K562 (cell line): ENCODE measurements around the gene LSM14B. TPM values are rescaled to one million over a fixed set of nuclear protein-coding genes. Genes with fewer than 3 reads are reported as not detected.

ENCODE experiments used
- BCL6 ChIP-seq: fragments of 250-450 bp; sonication (Bioruptor Pico); IDR thresholded peaks from 2 replicates; pipeline ENCODE4 v1.4.0; 2020
- FIP1L1 ChIP-seq: fragments of 200-400 bp; formaldehyde crosslinking; IDR thresholded peaks from 2 replicates; pipeline ENCODE4 v1.6.1; 2018; ENCODE audit warnings: mild to moderate bottlenecking, low read depth, low read length; ENCODE audit not compliant: poor library complexity, severe bottlenecking
- FOXA3 ChIP-seq, 2 experiments: fragments of 450-650 bp in 1 of 2; sonication (generic) in 1 of 2; formaldehyde crosslinking; IDR thresholded peaks in 1 of 2; conservative IDR thresholded peaks in 1 of 2; 2 replicates each; pipeline versions ENCODE4 v1.4.0 to v1.8.0; 2020 to 2022; ENCODE audit warnings: mild to moderate bottlenecking in 2 of 2, missing genetic modification reagents in 1 of 2
- KHSRP ChIP-seq: fragments of 450-650 bp; IDR thresholded peaks from 2 replicates; pipeline ENCODE4 v1.6.1; 2017
- PHF20 ChIP-seq: fragments of 450-650 bp; IDR thresholded peaks from 2 replicates; pipeline ENCODE4 v1.6.1; 2018; ENCODE audit not compliant: partially characterized antibody
- PTBP1 ChIP-seq: fragments of 200-400 bp; formaldehyde crosslinking; IDR thresholded peaks from 2 replicates; pipeline ENCODE4 v1.6.1; 2017; ENCODE audit warnings: low read depth, low read length
- SIN3A ChIP-seq, 2 experiments: fragments of 150-350 bp in 1 of 2; IDR thresholded peaks; 2 replicates each; pipeline ENCODE4 v1.6.1; 2011 to 2016; ENCODE audit warnings: borderline replicate concordance in 2 of 2, low read depth in 2 of 2, low read length in 2 of 2, mild to moderate bottlenecking in 2 of 2, moderate library complexity in 2 of 2; ENCODE audit not compliant: control insufficient read depth in 1 of 2
- SIRT6 ChIP-seq: IDR thresholded peaks from one replicate; pipeline ENCODE4 v1.6.1; 2012; ENCODE audit warnings: low read depth, mild to moderate bottlenecking, control low read depth, inconsistent platforms, low read length, moderate library complexity
- SMAD4 ChIP-seq: fragments of 250-450 bp; sonication (Bioruptor Pico); conservative IDR thresholded peaks from 2 replicates; pipeline ENCODE4 v1.8.0; 2021; ENCODE audit warnings: inconsistent platforms, mild to moderate bottlenecking, moderate library complexity
- STAT5A ChIP-seq: IDR thresholded peaks from 2 replicates; pipeline ENCODE4 v1.6.1; 2012; ENCODE audit warnings: low read length, inconsistent platforms, borderline replicate concordance
- TAF7 ChIP-seq: fragments of 450-650 bp; IDR thresholded peaks from 2 replicates; pipeline ENCODE4 v1.6.1; 2016; ENCODE audit warnings: missing genetic modification characterization, missing compliant biosample characterization
- TEAD1 ChIP-seq, 2 experiments: fragments of 450-650 bp in 1 of 2; sonication (generic) in 1 of 2; formaldehyde crosslinking; IDR thresholded peaks; 2 replicates each; pipeline versions ENCODE4 v1.4.0 to v1.8.0; 2020 to 2022; ENCODE audit warnings: mild to moderate bottlenecking in 2 of 2, missing genetic modification reagents in 1 of 2
- ZBTB17 ChIP-seq: fragments of 450-650 bp; formaldehyde crosslinking; IDR thresholded peaks from 2 replicates; pipeline ENCODE4 v1.4.0; 2020; ENCODE audit warnings: mild to moderate bottlenecking
- ZFPM2 ChIP-seq: fragments of 250-450 bp; sonication (Bioruptor Pico); IDR thresholded peaks from 2 replicates; pipeline ENCODE4 v1.5.1; 2022; ENCODE audit warnings: mild to moderate bottlenecking
- ZNF707 ChIP-seq: fragments of 250-450 bp; sonication (Bioruptor Pico); conservative IDR thresholded peaks from 2 replicates; pipeline ENCODE4 v1.8.0; 2022; ENCODE audit warnings: inconsistent platforms, mild to moderate bottlenecking, moderate library complexity
- polyA plus RNA-seq, 8 experiments: library from polyadenylated mRNA; depleted of rRNA in 4 of 8; stranded (reverse) in 5 of 8; unstranded in 3 of 8; fragments of >200 nt; fragmentation: Nextera tagmentation in 2 of 8; fragmentation: Illumina TruSeq in 1 of 8; extraction: Ambion mirVana in 2 of 8; extraction: Trizol in 1 of 8; gene quantifications; 2 replicates each; pipeline versions ENCODE4 v1.2.1 to v1.2.3, GENCODE V29; 2011 to 2014; ENCODE audit warnings: inconsistent platforms in 1 of 8, missing spikeins in 1 of 8
- total RNA-seq, 7 experiments: library from RNA; depleted of rRNA in 6 of 7; stranded (reverse); fragments of >200 nt in 6 of 7; fragmentation: Illumina TruSeq in 2 of 7; extraction: Trizol in 2 of 7; gene quantifications; 2 replicates each; pipeline versions ENCODE4 v1.2.1 to v1.2.3, GENCODE V29; 2011 to 2021; ENCODE audit warnings: low replicate concordance in 1 of 7
- TF ChIP-seq, protein P1 (sequence below): IDR thresholded peaks from 2 replicates; pipeline ENCODE4 v1.6.1; 2012; ENCODE audit warnings: low read depth, low read length, improper control_type of control experiment, borderline replicate concordance
- TF ChIP-seq, protein P2 (sequence below): sonication (generic); formaldehyde crosslinking; IDR thresholded peaks from 2 replicates; pipeline ENCODE4 v1.8.1; 2023; ENCODE audit warnings: mild to moderate bottlenecking, missing genetic modification reagents
- TF ChIP-seq, protein P3 (sequence below): fragments of 250-450 bp; sonication (Bioruptor Pico); IDR thresholded peaks from 2 replicates; pipeline ENCODE4 v1.5.0; 2022; ENCODE audit warnings: mild to moderate bottlenecking

Gene LSM14B
- total and polyA plus RNA-seq, 9 of the 15 experiments (the other 6 are each of a cell fraction or from before 2014, with no cell fraction given): 0.66 to 36.0 (median 20.2) TPM

DNA sequence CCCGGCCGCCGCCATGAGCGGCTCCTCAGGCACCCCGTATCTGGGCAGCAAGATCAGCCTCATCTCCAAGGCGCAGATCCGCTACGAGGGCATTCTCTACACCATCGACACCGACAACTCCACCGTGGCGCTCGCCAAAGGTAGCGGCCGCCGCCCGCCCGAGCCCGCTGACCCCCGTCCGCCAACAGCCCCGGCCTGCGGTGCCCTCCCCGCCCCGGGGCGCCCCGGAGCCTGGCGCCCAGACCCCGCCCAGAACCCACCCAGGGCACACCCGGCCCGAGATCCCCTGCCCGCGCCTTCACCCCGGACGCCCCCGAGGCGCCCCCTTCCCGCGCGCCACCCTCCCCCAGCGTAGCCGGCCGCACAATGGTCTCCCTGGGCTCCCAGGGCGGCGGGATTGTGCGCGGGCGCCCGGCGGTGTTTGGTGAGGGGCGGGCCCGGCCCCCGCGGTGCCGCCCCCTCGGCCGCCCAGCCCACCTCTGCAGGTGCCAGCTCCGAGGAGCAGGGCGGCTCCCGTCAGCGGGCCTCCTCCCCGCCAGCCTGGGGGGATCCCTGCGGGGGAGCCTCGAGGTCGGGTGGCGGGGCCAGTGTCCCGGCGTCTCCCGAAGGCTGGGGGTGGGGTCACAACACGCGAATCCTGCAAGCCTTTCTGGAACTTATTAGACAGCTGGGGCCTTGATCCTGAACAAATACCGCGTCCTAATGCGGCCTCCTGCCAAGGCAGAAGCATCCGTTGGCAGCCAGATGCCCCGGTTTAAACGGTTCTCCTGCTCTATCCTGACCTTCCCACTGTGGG, 577 bp downstream of the LSM14B start (continued):
- TF ChIP-seq TEAD1 (CRISPR knock-in tag; IDR thresholded peaks at IDR 0.05): no peak
- TF ChIP-seq BCL6: no peak
- TF ChIP-seq STAT5A: no peak
- 0 out of 4 replicates have a peak, but pooled peaks of 1 of the 2 experiments have one; percentile 69 for TF ChIP-seq SIN3A (IDR thresholded peaks at IDR 0.05; ENCODE audit: borderline replicate concordance in 2 of 2, control insufficient read depth in 1 of 2, low read depth in 2 of 2, low read length in 2 of 2)
- TF ChIP-seq, protein P1, sequence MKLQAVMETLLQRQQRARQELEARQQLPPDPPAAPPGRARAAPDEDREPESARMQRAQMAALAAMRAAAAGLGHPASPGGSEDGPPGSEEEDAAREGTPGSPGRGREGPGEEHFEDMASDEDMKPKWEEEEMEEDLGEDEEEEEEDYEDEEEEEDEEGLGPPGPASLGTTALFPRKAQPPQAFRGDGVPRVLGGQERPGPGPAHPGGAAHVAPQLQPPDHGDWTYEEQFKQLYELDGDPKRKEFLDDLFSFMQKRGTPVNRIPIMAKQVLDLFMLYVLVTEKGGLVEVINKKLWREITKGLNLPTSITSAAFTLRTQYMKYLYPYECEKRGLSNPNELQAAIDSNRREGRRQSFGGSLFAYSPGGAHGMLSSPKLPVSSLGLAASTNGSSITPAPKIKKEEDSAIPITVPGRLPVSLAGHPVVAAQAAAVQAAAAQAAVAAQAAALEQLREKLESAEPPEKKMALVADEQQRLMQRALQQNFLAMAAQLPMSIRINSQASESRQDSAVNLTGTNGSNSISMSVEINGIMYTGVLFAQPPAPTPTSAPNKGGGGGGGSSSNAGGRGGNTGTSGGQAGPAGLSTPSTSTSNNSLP: no peak
- no peak for TF ChIP-seq PHF20
- no peak for TF ChIP-seq KHSRP
- no peak for TF ChIP-seq FOXA3 (CRISPR knock-in tag; conservative IDR thresholded peaks at IDR 0.05 in 1 of 2, IDR thresholded peaks at IDR 0.05 in 1 of 2)
- TF ChIP-seq ZFPM2: no peak
- TF ChIP-seq, protein P2, sequence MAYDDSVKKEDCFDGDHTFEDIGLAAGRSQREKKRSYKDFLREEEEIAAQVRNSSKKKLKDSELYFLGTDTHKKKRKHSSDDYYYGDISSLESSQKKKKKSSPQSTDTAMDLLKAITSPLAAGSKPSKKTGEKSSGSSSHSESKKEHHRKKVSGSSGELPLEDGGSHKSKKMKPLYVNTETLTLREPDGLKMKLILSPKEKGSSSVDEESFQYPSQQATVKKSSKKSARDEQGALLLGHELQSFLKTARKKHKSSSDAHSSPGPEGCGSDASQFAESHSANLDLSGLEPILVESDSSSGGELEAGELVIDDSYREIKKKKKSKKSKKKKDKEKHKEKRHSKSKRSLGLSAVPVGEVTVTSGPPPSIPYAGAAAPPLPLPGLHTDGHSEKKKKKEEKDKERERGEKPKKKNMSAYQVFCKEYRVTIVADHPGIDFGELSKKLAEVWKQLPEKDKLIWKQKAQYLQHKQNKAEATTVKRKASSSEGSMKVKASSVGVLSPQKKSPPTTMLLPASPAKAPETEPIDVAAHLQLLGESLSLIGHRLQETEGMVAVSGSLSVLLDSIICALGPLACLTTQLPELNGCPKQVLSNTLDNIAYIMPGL (CRISPR knock-in tag): no peak
- no peak for TF ChIP-seq SIRT6
- no peak for TF ChIP-seq ZNF707 (CRISPR knock-in tag)
- TF ChIP-seq, protein P3, sequence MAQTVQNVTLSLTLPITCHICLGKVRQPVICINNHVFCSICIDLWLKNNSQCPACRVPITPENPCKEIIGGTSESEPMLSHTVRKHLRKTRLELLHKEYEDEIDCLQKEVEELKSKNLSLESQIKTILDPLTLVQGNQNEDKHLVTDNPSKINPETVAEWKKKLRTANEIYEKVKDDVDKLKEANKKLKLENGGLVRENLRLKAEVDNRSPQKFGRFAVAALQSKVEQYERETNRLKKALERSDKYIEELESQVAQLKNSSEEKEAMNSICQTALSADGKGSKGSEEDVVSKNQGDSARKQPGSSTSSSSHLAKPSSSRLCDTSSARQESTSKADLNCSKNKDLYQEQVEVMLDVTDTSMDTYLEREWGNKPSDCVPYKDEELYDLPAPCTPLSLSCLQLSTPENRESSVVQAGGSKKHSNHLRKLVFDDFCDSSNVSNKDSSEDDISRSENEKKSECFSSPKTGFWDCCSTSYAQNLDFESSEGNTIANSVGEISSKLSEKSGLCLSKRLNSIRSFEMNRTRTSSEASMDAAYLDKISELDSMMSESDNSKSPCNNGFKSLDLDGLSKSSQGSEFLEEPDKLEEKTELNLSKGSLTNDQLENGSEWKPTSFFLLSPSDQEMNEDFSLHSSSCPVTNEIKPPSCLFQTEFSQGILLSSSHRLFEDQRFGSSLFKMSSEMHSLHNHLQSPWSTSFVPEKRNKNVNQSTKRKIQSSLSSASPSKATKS (CRISPR knock-in tag): no peak
- no peak for TF ChIP-seq TAF7
- TF ChIP-seq ZBTB17 (CRISPR knock-in tag): no peak
- TF ChIP-seq FIP1L1: no peak
- no peak for TF ChIP-seq PTBP1
- no peak for TF ChIP-seq SMAD4 (CRISPR knock-in tag)
